ENCODE measurements around the gene CDH4. TPM values are rescaled to one million over a fixed set of nuclear protein-coding genes. Genes with fewer than 3 reads are reported as not detected.

CDH4 gene
- total and polyA plus RNA-seq, 2 of the 8 experiments (the other 6 are each of a cell fraction or from before 2014, with no cell fraction given), result 4.3 to 7.9 TPM

DNA sequence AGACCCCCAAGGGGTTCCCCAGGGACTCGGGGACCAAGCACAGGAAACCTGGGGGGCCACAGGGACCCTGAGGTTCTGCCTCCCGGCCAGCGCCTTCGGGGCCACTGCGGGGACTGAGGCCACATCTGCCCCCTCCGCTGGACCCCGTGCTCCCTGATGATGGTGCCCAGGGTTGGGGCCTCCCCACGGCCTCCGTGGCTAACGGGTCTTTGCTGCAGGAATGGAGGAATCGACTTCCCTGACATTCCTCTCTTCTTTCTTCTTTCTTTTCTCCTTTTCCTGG, 483.4 kb downstream of the CDH4 start (continued):
- TF ChIP-seq FOSL1 (IDR thresholded peaks at IDR 0.05; ENCODE audit: insufficient read depth, low read depth, low read length) (no peak), PHF8 (conservative IDR thresholded peaks at IDR 0.05; ENCODE audit: low read depth, low read length) (no peak), CHD1 (IDR thresholded peaks at IDR 0.05; ENCODE audit: low read depth, low read length) (no peak)

Measured in H1 (cell line).